ENCODE data around the gene MOB2.

DNA sequence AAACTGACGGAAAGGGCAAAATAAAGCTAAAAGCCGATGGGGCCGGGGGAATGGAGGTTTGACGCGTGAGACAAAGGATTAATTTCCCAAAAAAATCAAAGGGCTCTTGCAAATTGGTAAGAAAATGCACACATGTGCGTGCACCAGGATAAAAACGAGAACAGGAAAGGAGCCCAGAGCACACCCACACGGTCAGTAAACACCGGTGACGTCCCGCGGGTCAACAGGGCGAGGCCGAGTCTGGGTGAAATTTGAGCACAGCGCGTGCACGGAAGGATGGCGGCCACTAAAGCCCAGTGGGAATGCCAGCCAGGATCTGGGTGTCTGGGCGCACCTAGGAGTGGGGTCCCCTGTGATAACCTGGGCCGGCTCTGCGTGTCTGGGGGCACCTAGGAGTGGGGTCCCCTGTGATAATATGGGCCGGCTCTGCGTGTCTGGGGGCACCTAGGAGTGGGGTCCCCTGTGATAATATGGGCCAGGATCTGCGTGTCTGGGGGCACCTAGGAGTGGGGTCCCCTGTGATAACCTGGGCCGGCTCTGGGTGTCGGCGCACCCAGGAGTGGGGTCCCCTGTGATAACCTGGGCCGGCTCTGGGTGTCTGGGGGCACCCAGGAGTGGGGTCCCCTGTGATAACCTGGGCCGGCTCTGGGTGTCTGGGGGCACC, 52.5 kb downstream of the MOB2 start:
- TF ChIP-seq CAMTA2 (CRISPR knock-in tag; conservative IDR thresholded peaks at IDR 0.05) (no peak), RFX5 (IDR thresholded peaks at IDR 0.05; ENCODE audit: low read depth, low read length) (no peak), RBFOX2 (IDR thresholded peaks at IDR 0.05; ENCODE audit: low read depth, low read length) (no peak), FIP1L1 (IDR thresholded peaks at IDR 0.05; ENCODE audit: low read depth, low read length, poor library complexity, severe bottlenecking) (no peak), CTCF (IDR thresholded peaks at IDR 0.05 in 2 of 3, conservative IDR thresholded peaks at IDR 0.05 in 1 of 3; ENCODE audit: insufficient read depth in 2 of 3, low read depth in 1 of 3, low read length in 3 of 3) (no peak)
